ENCODE measurements around the gene SIMC1.
"Not testable (repeated sequence)": the region's sequence is repeated elsewhere in the genome, so short reads cannot be mapped to it uniquely, and the experiment has no call there.

Gene SIMC1

GRCh38 chr5:176237971-176238644 is at the start of gene SIMC1:
Gene SIMC1 (plus strand): TSS chr5:176238424. CDS start chr5:176238509, 85 bp downstream.
- DNase-seq = peak in 12 of 58 donors; percentile 1 to 19 (median 7)

GRCh38 chr5:176188506-176189193 is 49.6 kb upstream of the SIMC1 start:
- DNase-seq = no peak

- no peak for DNase-seq
These were observed 48.4 kb upstream of the SIMC1 start for GRCh38 chr5:176189857-176190256.

- no peak for DNase-seq
These were observed 47.1 kb upstream of the SIMC1 start for GRCh38 chr5:176190886-176191755.

GRCh38 chr5:176192094-176192721 is 46.0 kb upstream of the SIMC1 start:
- no peak for DNase-seq

- not testable (repeated sequence) for DNase-seq
These were observed 45.5 kb upstream of the SIMC1 start for GRCh38 chr5:176192722-176193117.

DNA sequence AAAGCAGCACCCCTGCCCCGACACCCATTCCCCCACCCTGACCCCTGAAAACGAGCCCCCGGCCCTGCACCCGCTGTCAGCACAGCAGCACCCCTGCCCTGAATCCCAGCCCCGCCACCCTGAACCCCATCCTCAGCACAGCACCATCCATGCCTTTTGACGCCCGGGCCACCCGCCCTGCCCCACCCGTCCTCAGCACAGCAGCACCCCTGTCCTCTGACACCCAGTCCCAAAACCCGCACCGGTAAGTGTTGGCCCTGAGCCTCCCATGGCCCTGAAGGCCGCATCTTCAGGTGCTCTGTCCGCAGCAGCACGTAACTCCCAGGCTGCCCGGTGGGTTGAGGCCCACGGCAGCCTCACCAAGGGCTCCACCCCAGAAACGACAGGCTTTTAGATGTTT is 44.6 kb upstream of the SIMC1 start:
- DNase-seq = not testable (repeated sequence)

GRCh38 chr5:176194238-176195083 is 43.8 kb upstream of the SIMC1 start:
- peak in 9 of 58 donors; percentile 12 to 48 (median 16) for DNase-seq

GRCh38 chr5:176195084-176195413 is 43.2 kb upstream of the SIMC1 start:
- DNase-seq = not testable (repeated sequence)

DNA sequence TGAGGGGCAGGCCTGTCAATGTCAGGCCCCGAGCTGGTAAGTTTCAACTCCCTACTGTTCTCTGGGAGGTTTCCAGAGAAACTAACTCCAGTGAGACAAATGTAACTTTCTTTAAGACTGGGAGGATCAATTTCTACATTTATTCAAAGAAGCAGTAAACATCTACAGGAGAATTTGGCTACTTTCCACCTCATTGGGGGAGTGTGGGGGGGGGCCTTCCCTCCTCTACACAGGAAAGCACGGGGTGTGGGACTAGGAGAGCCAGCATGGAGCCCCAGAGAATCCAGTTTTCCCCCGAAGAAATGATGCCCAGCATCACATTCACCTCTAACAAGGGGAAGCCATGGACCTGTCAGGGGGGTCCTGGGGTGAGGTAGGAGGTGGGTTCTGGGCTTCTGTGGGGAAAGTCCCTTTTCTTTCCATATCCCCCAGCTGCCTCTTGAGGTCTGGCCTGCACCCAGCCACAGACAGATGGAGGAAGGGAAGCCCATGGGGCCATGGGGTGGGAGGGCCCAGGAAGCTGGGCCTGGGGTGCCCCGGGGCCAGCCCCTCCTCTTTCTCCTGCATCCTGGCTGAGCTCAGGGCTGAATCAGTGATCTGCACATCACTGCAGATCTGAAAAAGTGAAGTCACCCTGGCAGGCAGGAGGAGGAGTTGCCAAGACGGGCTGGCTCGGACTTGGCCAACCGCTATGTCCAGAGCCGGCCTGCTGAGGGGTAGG is 42.6 kb upstream of the SIMC1 start:
- not testable (repeated sequence) for DNase-seq

DNA sequence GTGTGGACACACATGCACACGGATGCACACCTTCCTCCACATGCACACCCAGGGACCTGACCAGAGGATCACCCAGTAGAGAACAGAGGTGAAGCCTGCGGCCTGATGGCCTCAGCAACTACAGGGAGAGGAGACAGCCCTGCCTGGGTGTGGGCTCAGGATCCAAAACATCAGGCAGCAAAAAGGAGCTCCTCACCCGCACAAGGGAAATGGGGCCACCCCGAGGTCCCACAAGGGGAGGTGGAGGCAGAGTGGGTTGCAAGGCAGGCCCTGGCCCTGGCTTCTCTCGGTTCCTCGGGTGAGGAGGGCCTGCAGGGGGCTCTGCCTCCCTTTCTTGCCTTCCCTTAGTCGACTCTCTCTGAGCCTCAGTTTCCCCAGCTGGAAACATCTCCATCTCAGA is 41.4 kb upstream of the SIMC1 start:
- DNase-seq = not testable (repeated sequence)

DNA sequence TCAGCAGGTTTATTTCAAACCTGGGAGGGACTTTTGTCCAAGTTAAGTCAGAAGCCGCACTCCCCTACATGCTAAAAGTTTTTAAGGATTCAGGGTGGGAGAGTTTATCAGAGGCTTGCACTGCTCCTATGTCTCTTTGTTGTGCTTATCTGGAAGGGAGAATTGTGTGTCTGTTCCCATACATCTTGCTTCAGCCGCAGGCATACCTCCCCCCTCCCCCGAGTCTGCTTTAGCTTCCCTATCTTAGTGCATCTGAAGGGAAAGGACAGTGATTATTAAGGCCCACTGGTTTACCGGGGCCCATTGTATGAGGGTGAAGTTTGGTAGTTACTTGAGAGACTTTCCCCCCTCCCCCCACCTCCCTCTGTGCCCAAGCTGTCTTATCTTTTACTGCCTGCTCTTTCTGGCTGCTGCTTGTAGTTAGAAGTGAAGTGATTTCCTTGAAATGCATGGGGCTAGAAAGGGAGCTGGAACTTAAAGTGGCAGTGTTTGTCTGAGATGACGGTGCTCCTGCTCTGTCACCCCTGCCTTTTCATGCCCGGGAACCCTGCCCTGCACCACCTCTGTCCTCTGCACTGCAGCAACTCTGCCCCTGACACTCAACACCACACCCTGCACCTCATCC is 40.9 kb upstream of the SIMC1 start:
- DNase-seq = not testable (repeated sequence)

GRCh38 chr5:176198299-176198698 is 39.9 kb upstream of the SIMC1 start:
- DNase-seq = not testable (repeated sequence)

GRCh38 chr5:176198991-176199733 is 39.1 kb upstream of the SIMC1 start:
- DNase-seq = not testable (repeated sequence)

- DNase-seq = not testable (repeated sequence)
These were observed 38.3 kb upstream of the SIMC1 start for GRCh38 chr5:176199803-176200399.

GRCh38 chr5:176201811-176202210 is 36.4 kb upstream of the SIMC1 start:
- no peak for DNase-seq

- DNase-seq = no peak
These were observed 35.1 kb upstream of the SIMC1 start for GRCh38 chr5:176203086-176203485.

GRCh38 chr5:176203535-176203934 is 34.7 kb upstream of the SIMC1 start:
- DNase-seq = not testable (repeated sequence)

Measured in anterior cingulate cortex (tissue), 58 donors.